GM12801 (cell line): ENCODE measurements around the gene CMSS1.

ENCODE experiments used
- CTCF ChIP-seq: IDR thresholded peaks from one replicate; pipeline ENCODE4 v1.5.1; 2011; ENCODE audit warnings: control low read depth; ENCODE audit not compliant: insufficient read length; ENCODE audit errors: extremely low read depth

CMSS1 gene

GRCh38 chr3:99846477-99847160 lies 29.0 kb downstream of the CMSS1 start:
- no peak for TF ChIP-seq CTCF

- no peak for TF ChIP-seq CTCF
These were observed 30.8 kb downstream of the CMSS1 start for GRCh38 chr3:99848433-99848832.

- no peak for TF ChIP-seq CTCF
These were observed 32.9 kb downstream of the CMSS1 start for GRCh38 chr3:99850608-99851007.

- TF ChIP-seq CTCF: no peak
These were observed 34.3 kb downstream of the CMSS1 start for GRCh38 chr3:99851955-99852354.

GRCh38 chr3:99852851-99853250 lies 35.2 kb downstream of the CMSS1 start:
- no peak for TF ChIP-seq CTCF

- no peak for TF ChIP-seq CTCF
These were observed 37.2 kb downstream of the CMSS1 start for GRCh38 chr3:99854756-99855298.

- TF ChIP-seq CTCF: no peak
These were observed 38.2 kb downstream of the CMSS1 start for GRCh38 chr3:99855900-99856299.
